Suprapubic skin (tissue), 4 donors: ENCODE results near the gene FRMD3.

Source experiments
- CTCF ChIP-seq, 2 donors: fragments of 200-600 bp in 1 of 2; fragments of 450-650 bp in 1 of 2; sonication (generic) in 1 of 2; IDR thresholded peaks; one replicate each; pipeline ENCODE4 v1.5.1; 2016 to 2019; ENCODE audit warnings: antibody characterized with exemption in 2 of 2, mild to moderate bottlenecking in 1 of 2, moderate library complexity in 1 of 2
- EP300 ChIP-seq: sonication (generic); formaldehyde crosslinking; IDR thresholded peaks from one replicate; pipeline ENCODE4 v1.6.1; 2017; ENCODE audit warnings: antibody characterized with exemption
- POLR2A ChIP-seq, 2 donors: fragments of 450-650 bp; IDR thresholded peaks; one replicate each; pipeline ENCODE4 v1.6.1; 2017; ENCODE audit warnings: antibody characterized with exemption in 2 of 2, mild to moderate bottlenecking in 2 of 2, moderate library complexity in 2 of 2
- POLR2AphosphoS5 ChIP-seq, 3 donors: sonication (generic); formaldehyde crosslinking; IDR thresholded peaks; one replicate each; pipeline ENCODE4 v1.6.1; 2017; ENCODE audit warnings: antibody characterized with exemption in 3 of 3

GRCh38 chr9:83413367-83413766 lies 124.8 kb downstream of the FRMD3 start:
- TF ChIP-seq POLR2A (IDR thresholded peaks at IDR 0.05) (no peak), CTCF (IDR thresholded peaks at IDR 0.05) (no peak), EP300 (no peak), POLR2AphosphoS5 (IDR thresholded peaks at IDR 0.05) (no peak)
